ENCODE data around the gene MRM2. TPM values are rescaled to one million over a fixed set of nuclear protein-coding genes. Genes with fewer than 3 reads are reported as not detected.

Gene MRM2
- total RNA-seq, 1 experiment from 2014 or later: 34.7 TPM

DNA sequence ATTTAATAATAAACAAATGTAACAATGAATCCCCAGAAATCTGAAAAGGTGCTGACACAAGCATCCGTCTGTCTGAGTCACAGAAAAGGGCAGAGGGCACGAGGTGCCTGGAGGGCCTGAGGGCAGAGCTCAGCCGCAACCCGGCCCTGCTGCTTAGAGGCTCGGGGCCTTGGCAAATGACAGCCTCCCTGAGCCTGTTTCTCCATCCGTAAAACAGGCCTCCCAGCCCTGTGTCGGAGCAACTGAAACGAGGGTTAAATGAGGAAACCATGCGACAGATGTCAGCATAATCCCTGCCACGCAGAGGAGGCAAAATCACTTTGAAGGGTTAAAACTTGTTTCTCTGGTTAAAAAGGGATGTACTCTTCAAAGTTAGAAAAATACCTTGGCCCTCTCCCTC lies 24.9 kb upstream of the MRM2 start:
- RAD21 ChIA-PET (ENCODE audit: low non-redundant PET in 1 of 2, low total read pairs in 2 of 2, uncharacterized antibody in 2 of 2, unreplicated experiment in 2 of 2): no interaction called here
- no peak overlapping the region for H2AFZ ChIP-seq (ENCODE audit: low read depth, low read length, poor library complexity, severe bottlenecking)
- ATAC-seq (peak; percentile 46; the same call in 1 of the 2 replicates), DNase-seq (ENCODE audit: low read depth, low spot score) (no peak)
- POLR2A ChIA-PET: no interaction called here
- H3K36me3 ChIP-seq (ENCODE audit: control insufficient read depth in 1 of 2, insufficient read depth in 2 of 2, low read length in 2 of 2): no peaks in the 10 kb centered on the region; a peak in 1 of 4 replicates
- CTCF ChIA-PET: no interaction called here
- H3K9ac ChIP-seq (ENCODE audit: low read length): no peak overlapping the region
- H3K9me3 ChIP-seq (ENCODE audit: control insufficient read depth in 1 of 2, insufficient read depth in 1 of 2, low read depth in 1 of 2, low read length in 2 of 2): no peaks in the 10 kb centered on the region
- intact Hi-C loops (cut with micrococcal nuclease): no loop called here
- no peaks in the 10 kb centered on the region for H3K27me3 ChIP-seq (ENCODE audit: insufficient read depth, low read length)
- H3K79me2 ChIP-seq (ENCODE audit: insufficient read depth, low read length): no peaks in the 10 kb centered on the region
- no peaks in the 10 kb centered on the region for H3K9me2 ChIP-seq (ENCODE audit: insufficient read depth)
- no peak overlapping the region for H3K27ac ChIP-seq (ENCODE audit: low read depth, low read length)
- no TSS peak for BruUV-seq (replicated peaks)
- H3K4me1 ChIP-seq (ENCODE audit: control insufficient read depth in 1 of 2, insufficient read depth in 2 of 2, low read length in 2 of 2): peaks cover 0 to 5% of the 10 kb centered on the region in 2 experiments; a peak in 2 of 4 replicates
- H4K20me1 ChIP-seq (ENCODE audit: insufficient read depth): no peaks in the 10 kb centered on the region
- no peak overlapping the region for H3K4me3 ChIP-seq (replicated peaks in 1 of 2; ENCODE audit: low read depth in 1 of 2, low read length in 2 of 2)
- H3K4me2 ChIP-seq (ENCODE audit: low read length): no peak overlapping the region
- TF ChIP-seq SIN3A (IDR thresholded peaks at IDR 0.05; ENCODE audit: low read depth): no peak
- TF ChIP-seq ELF1 (IDR thresholded peaks at IDR 0.05; ENCODE audit: borderline replicate concordance, low read depth): no peak
- TF ChIP-seq, protein P1, sequence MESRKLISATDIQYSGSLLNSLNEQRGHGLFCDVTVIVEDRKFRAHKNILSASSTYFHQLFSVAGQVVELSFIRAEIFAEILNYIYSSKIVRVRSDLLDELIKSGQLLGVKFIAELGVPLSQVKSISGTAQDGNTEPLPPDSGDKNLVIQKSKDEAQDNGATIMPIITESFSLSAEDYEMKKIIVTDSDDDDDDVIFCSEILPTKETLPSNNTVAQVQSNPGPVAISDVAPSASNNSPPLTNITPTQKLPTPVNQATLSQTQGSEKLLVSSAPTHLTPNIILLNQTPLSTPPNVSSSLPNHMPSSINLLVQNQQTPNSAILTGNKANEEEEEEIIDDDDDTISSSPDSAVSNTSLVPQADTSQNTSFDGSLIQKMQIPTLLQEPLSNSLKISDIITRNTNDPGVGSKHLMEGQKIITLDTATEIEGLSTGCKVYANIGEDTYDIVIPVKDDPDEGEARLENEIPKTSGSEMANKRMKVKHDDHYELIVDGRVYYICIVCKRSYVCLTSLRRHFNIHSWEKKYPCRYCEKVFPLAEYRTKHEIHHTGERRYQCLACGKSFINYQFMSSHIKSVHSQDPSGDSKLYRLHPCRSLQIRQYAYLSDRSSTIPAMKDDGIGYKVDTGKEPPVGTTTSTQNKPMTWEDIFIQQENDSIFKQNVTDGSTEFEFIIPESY (IDR thresholded peaks at IDR 0.05; ENCODE audit: extremely low read depth, insufficient replicate concordance, low read length): no peak
- no peak for TF ChIP-seq YY1 (IDR thresholded peaks at IDR 0.05; ENCODE audit: extremely low read depth, insufficient replicate concordance, low read depth, low read length)
- no peak for TF ChIP-seq SP1 (IDR thresholded peaks at IDR 0.05; ENCODE audit: low read depth)
- TF ChIP-seq, protein P2, sequence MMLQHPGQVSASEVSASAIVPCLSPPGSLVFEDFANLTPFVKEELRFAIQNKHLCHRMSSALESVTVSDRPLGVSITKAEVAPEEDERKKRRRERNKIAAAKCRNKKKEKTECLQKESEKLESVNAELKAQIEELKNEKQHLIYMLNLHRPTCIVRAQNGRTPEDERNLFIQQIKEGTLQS (IDR thresholded peaks at IDR 0.05): no peak
- TF ChIP-seq EZH2phosphoT487 (IDR thresholded peaks at IDR 0.05; ENCODE audit: borderline replicate concordance): no peak
- TF ChIP-seq RAD21 (IDR thresholded peaks at IDR 0.05; ENCODE audit: low read depth): no peak

DNA sequence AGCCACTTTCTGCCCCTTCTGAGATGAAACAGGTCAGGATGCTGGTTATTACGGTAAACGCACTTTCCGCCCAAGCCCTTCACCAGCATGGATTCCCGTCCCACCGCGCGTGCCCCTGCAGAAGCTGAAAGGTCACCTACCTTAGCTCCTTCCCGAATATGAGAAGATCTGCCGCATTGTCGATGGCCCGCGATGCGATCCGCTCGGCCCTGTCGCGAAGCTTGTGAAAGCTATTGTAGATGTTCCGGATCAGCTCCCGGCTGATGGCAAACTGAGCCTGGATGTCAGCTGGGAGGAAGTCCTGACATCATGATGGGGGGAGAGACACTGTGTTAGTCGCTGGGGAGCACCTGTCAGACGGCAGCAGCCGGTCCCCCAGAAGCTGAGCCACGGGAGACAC lies 22.2 kb upstream of the MRM2 start:
- ChIA-PET POLR2A (no interaction called here), RAD21 (ENCODE audit: low non-redundant PET in 1 of 2, low total read pairs in 2 of 2, uncharacterized antibody in 2 of 2, unreplicated experiment in 2 of 2) (no interaction called here), CTCF (no interaction called here)
- ATAC-seq (no peak), DNase-seq (ENCODE audit: low read depth, low spot score) (no peak)
- peaks cover 0 to 5% of the 10 kb centered on the region in 2 experiments; a peak in 2 of 4 replicates for H3K4me1 ChIP-seq (ENCODE audit: control insufficient read depth in 1 of 2, insufficient read depth in 2 of 2, low read length in 2 of 2)
- TF ChIP-seq ZNF274 (IDR thresholded peaks at IDR 0.05; ENCODE audit: low read depth, low read length): no peak
- TF ChIP-seq SP1 (IDR thresholded peaks at IDR 0.05; ENCODE audit: low read depth): no peak
- H3K9me3 ChIP-seq (ENCODE audit: control insufficient read depth in 1 of 2, insufficient read depth in 1 of 2, low read depth in 1 of 2, low read length in 2 of 2): no peaks in the 10 kb centered on the region
- H3K27me3 ChIP-seq (ENCODE audit: insufficient read depth, low read length): no peaks in the 10 kb centered on the region
- no peaks in the 10 kb centered on the region for H4K20me1 ChIP-seq (ENCODE audit: insufficient read depth)
- no peak overlapping the region for H3K4me2 ChIP-seq (ENCODE audit: low read length)
- no peaks in the 10 kb centered on the region; a peak in 1 of 4 replicates for H3K36me3 ChIP-seq (ENCODE audit: control insufficient read depth in 1 of 2, insufficient read depth in 2 of 2, low read length in 2 of 2)
- no peaks in the 10 kb centered on the region for H3K79me2 ChIP-seq (ENCODE audit: insufficient read depth, low read length)
- no peak overlapping the region for H2AFZ ChIP-seq (ENCODE audit: low read depth, low read length, poor library complexity, severe bottlenecking)
- H3K9ac ChIP-seq (ENCODE audit: low read length): no peak overlapping the region
- intact Hi-C loops (cut with micrococcal nuclease): no loop called here
- H3K9me2 ChIP-seq (ENCODE audit: insufficient read depth): no peaks in the 10 kb centered on the region
- H3K4me3 ChIP-seq (replicated peaks in 1 of 2; ENCODE audit: low read depth in 1 of 2, low read length in 2 of 2): no peak overlapping the region
- no peak overlapping the region for H3K27ac ChIP-seq (ENCODE audit: low read depth, low read length)
- no TSS peak for BruUV-seq (replicated peaks)

Measured in HCT116 (cell line).